ENCODE results near the gene ICAM4.
A peak's percentile ranks its signal among the peaks of the same experiment; 100 is the strongest.

ICAM4 gene

GRCh38 chr19:10246511-10246910 is 40.2 kb upstream of the ICAM4 start:
- TF ChIP-seq TCF12 (IDR thresholded peaks at IDR 0.05; ENCODE audit: low read depth) (no peak), CREB1 (IDR thresholded peaks at IDR 0.05; ENCODE audit: low read depth) (no peak), CEBPB (IDR thresholded peaks at IDR 0.05) (no peak), RAD21 (IDR thresholded peaks at IDR 0.05; ENCODE audit: low read depth) (no peak), TAF1 (IDR thresholded peaks at IDR 0.05; ENCODE audit: low read depth) (no peak), USF1 (IDR thresholded peaks at IDR 0.05) (no peak), ZBTB7A (IDR thresholded peaks at IDR 0.05; ENCODE audit: low read depth) (no peak), MAX (IDR thresholded peaks at IDR 0.05) (no peak), NFIC (IDR thresholded peaks at IDR 0.05) (no peak), EP300 (IDR thresholded peaks at IDR 0.05; ENCODE audit: borderline replicate concordance) (no peak), EGR1 (IDR thresholded peaks at IDR 0.05) (no peak)

- TF ChIP-seq TAF1 (IDR thresholded peaks at IDR 0.05; ENCODE audit: low read depth) (peak; percentile 78), EGR1 (IDR thresholded peaks at IDR 0.05) (peak; percentile 73; the same call in 1 of the 2 replicates), TCF12 (IDR thresholded peaks at IDR 0.05; ENCODE audit: low read depth) (peak; percentile 64), CREB1 (IDR thresholded peaks at IDR 0.05; ENCODE audit: low read depth) (peak; percentile 93), YY1 (IDR thresholded peaks at IDR 0.05; ENCODE audit: low read depth) (0 out of 2 replicates have a peak, but pooled peaks have one; percentile 52), MAX (IDR thresholded peaks at IDR 0.05) (peak; percentile 94), NFIC (IDR thresholded peaks at IDR 0.05) (peak; percentile 23; the same call in 1 of the 2 replicates), CEBPB (IDR thresholded peaks at IDR 0.05) (no peak), ZBTB7A (IDR thresholded peaks at IDR 0.05; ENCODE audit: low read depth) (peak; percentile 73; the same call in 1 of the 2 replicates), USF1 (IDR thresholded peaks at IDR 0.05) (peak; percentile 32; the same call in 1 of the 2 replicates), TEAD4 (IDR thresholded peaks at IDR 0.05) (no peak), FOXM1 (IDR thresholded peaks at IDR 0.05; ENCODE audit: borderline replicate concordance, low read depth) (no peak)
These were observed 34.7 kb upstream of the ICAM4 start, which contains the start of gene MRPL4 for GRCh38 chr19:10251792-10252694. TSS of gene MRPL4 (plus strand) at chr19:10252214. CDS start at chr19:10252254, 40 bp downstream.

GRCh38 chr19:10252707-10253106 is 34.0 kb upstream of the ICAM4 start:
- TF ChIP-seq YY1 (IDR thresholded peaks at IDR 0.05; ENCODE audit: low read depth) (no peak), TEAD4 (IDR thresholded peaks at IDR 0.05) (no peak), TAF1 (IDR thresholded peaks at IDR 0.05; ENCODE audit: low read depth) (no peak), TCF12 (IDR thresholded peaks at IDR 0.05; ENCODE audit: low read depth) (no peak), USF1 (IDR thresholded peaks at IDR 0.05) (no peak), CEBPB (IDR thresholded peaks at IDR 0.05) (no peak)

GRCh38 chr19:10254244-10254643 is 32.5 kb upstream of the ICAM4 start:
- TF ChIP-seq NFIC (IDR thresholded peaks at IDR 0.05) (no peak), RAD21 (IDR thresholded peaks at IDR 0.05; ENCODE audit: low read depth) (no peak), USF1 (IDR thresholded peaks at IDR 0.05) (no peak), CEBPB (IDR thresholded peaks at IDR 0.05) (no peak), TAF1 (IDR thresholded peaks at IDR 0.05; ENCODE audit: low read depth) (no peak), ZBTB7A (IDR thresholded peaks at IDR 0.05; ENCODE audit: low read depth) (no peak), YY1 (IDR thresholded peaks at IDR 0.05; ENCODE audit: low read depth) (no peak), MAX (IDR thresholded peaks at IDR 0.05) (no peak), TEAD4 (IDR thresholded peaks at IDR 0.05) (no peak), EGR1 (IDR thresholded peaks at IDR 0.05) (no peak), REST (IDR thresholded peaks at IDR 0.05; ENCODE audit: low read depth) (no peak), CREB1 (IDR thresholded peaks at IDR 0.05; ENCODE audit: low read depth) (no peak), EP300 (IDR thresholded peaks at IDR 0.05; ENCODE audit: borderline replicate concordance) (no peak), TCF12 (IDR thresholded peaks at IDR 0.05; ENCODE audit: low read depth) (no peak)

GRCh38 chr19:10255358-10255757 is 31.4 kb upstream of the ICAM4 start:
- TF ChIP-seq EP300 (IDR thresholded peaks at IDR 0.05; ENCODE audit: borderline replicate concordance): no peak
- no peak for TF ChIP-seq TCF12 (IDR thresholded peaks at IDR 0.05; ENCODE audit: low read depth)
- no peak for TF ChIP-seq RAD21 (IDR thresholded peaks at IDR 0.05; ENCODE audit: low read depth)
- TF ChIP-seq TAF1 (IDR thresholded peaks at IDR 0.05; ENCODE audit: low read depth): no peak
- no peak for TF ChIP-seq TEAD4 (IDR thresholded peaks at IDR 0.05)
- no peak for TF ChIP-seq YY1 (IDR thresholded peaks at IDR 0.05; ENCODE audit: low read depth)
- TF ChIP-seq EGR1 (IDR thresholded peaks at IDR 0.05): no peak
- TF ChIP-seq MAX (IDR thresholded peaks at IDR 0.05): no peak
- no peak for TF ChIP-seq NFIC (IDR thresholded peaks at IDR 0.05)
- no peak for TF ChIP-seq FOXM1 (IDR thresholded peaks at IDR 0.05; ENCODE audit: borderline replicate concordance, low read depth)
- TF ChIP-seq ZBTB7A (IDR thresholded peaks at IDR 0.05; ENCODE audit: low read depth): no peak
- no peak for TF ChIP-seq REST (IDR thresholded peaks at IDR 0.05; ENCODE audit: low read depth)
- no peak for TF ChIP-seq USF1 (IDR thresholded peaks at IDR 0.05)
